DOHH2 (cell line): Measurements from ENCODE around the gene TP53AIP1.

Experiments
- EZH2phosphoT487 ChIP-seq: fragments of 200-600 bp; sonication (generic); IDR thresholded peaks from 2 replicates; pipeline ENCODE4 v1.6.1; 2017; ENCODE audit warnings: borderline replicate concordance, mild to moderate bottlenecking, antibody characterized with exemption, low read length, moderate library complexity, mixed read lengths
- TF ChIP-seq, protein P1 (sequence below): fragments of 200-600 bp; sonication (generic); IDR thresholded peaks from one replicate; pipeline ENCODE4 v1.5.1; 2014; ENCODE audit warnings: antibody characterized with exemption, mild to moderate bottlenecking, low read depth, low read length; ENCODE audit not compliant: poor library complexity, severe bottlenecking

DNA sequence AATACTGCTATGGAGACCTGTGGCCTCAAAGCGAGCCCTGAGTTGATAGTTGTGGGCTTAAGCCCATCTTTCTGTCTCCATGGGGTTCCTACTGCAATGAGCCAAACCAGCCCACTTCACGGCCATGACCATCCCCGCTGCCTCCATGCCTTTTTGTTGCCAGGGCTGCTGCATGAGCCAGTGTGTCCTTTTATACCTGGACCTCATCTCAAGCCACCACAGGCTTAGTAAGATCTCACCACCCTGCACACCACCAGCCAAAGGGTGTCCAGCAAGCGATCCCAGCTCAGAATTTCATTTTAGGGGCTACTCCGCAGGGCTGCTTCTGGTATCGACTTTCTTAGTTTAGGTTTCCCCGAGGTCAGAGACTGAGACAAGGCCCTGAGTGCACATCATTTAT, 8.3 kb downstream of the TP53AIP1 start:
- TF ChIP-seq, protein P1, sequence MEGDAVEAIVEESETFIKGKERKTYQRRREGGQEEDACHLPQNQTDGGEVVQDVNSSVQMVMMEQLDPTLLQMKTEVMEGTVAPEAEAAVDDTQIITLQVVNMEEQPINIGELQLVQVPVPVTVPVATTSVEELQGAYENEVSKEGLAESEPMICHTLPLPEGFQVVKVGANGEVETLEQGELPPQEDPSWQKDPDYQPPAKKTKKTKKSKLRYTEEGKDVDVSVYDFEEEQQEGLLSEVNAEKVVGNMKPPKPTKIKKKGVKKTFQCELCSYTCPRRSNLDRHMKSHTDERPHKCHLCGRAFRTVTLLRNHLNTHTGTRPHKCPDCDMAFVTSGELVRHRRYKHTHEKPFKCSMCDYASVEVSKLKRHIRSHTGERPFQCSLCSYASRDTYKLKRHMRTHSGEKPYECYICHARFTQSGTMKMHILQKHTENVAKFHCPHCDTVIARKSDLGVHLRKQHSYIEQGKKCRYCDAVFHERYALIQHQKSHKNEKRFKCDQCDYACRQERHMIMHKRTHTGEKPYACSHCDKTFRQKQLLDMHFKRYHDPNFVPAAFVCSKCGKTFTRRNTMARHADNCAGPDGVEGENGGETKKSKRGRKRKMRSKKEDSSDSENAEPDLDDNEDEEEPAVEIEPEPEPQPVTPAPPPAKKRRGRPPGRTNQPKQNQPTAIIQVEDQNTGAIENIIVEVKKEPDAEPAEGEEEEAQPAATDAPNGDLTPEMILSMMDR: no peak
- TF ChIP-seq EZH2phosphoT487: no peak
